ENCODE results near the gene PTAFR.

PTAFR gene

DNA sequence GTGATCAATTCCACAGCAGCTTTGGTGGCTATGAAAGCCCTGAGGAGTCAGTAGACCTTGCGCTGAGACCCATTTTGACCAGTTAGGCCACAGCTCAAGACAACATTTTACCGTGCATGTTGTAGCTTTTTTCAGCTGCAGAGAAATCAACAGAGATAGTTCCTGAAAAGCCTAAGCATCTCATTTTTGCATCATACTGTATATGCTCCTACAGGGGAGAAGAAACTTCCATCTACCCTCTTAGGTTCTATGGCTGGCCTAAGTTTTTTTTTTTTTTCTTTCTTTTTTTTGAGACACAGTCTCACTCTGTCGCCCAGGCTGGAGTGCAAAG, 63.3 kb downstream of the PTAFR start:
- TF ChIP-seq, protein P1, sequence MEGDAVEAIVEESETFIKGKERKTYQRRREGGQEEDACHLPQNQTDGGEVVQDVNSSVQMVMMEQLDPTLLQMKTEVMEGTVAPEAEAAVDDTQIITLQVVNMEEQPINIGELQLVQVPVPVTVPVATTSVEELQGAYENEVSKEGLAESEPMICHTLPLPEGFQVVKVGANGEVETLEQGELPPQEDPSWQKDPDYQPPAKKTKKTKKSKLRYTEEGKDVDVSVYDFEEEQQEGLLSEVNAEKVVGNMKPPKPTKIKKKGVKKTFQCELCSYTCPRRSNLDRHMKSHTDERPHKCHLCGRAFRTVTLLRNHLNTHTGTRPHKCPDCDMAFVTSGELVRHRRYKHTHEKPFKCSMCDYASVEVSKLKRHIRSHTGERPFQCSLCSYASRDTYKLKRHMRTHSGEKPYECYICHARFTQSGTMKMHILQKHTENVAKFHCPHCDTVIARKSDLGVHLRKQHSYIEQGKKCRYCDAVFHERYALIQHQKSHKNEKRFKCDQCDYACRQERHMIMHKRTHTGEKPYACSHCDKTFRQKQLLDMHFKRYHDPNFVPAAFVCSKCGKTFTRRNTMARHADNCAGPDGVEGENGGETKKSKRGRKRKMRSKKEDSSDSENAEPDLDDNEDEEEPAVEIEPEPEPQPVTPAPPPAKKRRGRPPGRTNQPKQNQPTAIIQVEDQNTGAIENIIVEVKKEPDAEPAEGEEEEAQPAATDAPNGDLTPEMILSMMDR (IDR thresholded peaks at IDR 0.05; ENCODE audit: poor library complexity, severe bottlenecking) = no peak
- no peak overlapping the region for H3K4me3 ChIP-seq (ENCODE audit: severe bottlenecking)
- no peak for ATAC-seq (ENCODE audit: low read depth)
- H3K27me3 ChIP-seq (ENCODE audit: insufficient read depth, poor library complexity, severe bottlenecking) = no peaks in the 10 kb centered on the region
- no peaks in the 10 kb centered on the region for H3K36me3 ChIP-seq (ENCODE audit: low read depth)
- peaks cover 5% of the 10 kb centered on the region for H3K4me1 ChIP-seq (ENCODE audit: insufficient read depth, poor library complexity, severe bottlenecking)
- no peaks in the 10 kb centered on the region for H3K9me3 ChIP-seq (ENCODE audit: severe bottlenecking)
- DNase-seq (ENCODE audit: low spot score) = no peak
- H3K27ac ChIP-seq (ENCODE audit: poor library complexity, severe bottlenecking) = no peak overlapping the region

GRCh38 chr1:28112388-28113241, 63.9 kb downstream of the PTAFR start:
- H3K9me3 ChIP-seq (ENCODE audit: severe bottlenecking) = no peaks in the 10 kb centered on the region
- no peaks in the 10 kb centered on the region for H3K27me3 ChIP-seq (ENCODE audit: insufficient read depth, poor library complexity, severe bottlenecking)
- H3K27ac ChIP-seq (ENCODE audit: poor library complexity, severe bottlenecking) = no peak overlapping the region
- 0 out of 3 replicates have a peak, but pooled peaks have one; percentile 19 for ATAC-seq (ENCODE audit: low read depth)
- TF ChIP-seq, protein P1 (IDR thresholded peaks at IDR 0.05; ENCODE audit: poor library complexity, severe bottlenecking) = no peak
- H3K36me3 ChIP-seq (ENCODE audit: low read depth) = no peaks in the 10 kb centered on the region
- DNase-seq (ENCODE audit: low spot score) = no peak
- no peak overlapping the region for H3K4me3 ChIP-seq (ENCODE audit: severe bottlenecking)
- H3K4me1 ChIP-seq (ENCODE audit: insufficient read depth, poor library complexity, severe bottlenecking) = peaks cover 5% of the 10 kb centered on the region

- Histone ChIP-seq H3K36me3 (ENCODE audit: low read depth) (no peaks in the 10 kb centered on the region), H3K9me3 (ENCODE audit: severe bottlenecking) (no peaks in the 10 kb centered on the region), H3K27me3 (ENCODE audit: insufficient read depth, poor library complexity, severe bottlenecking) (no peaks in the 10 kb centered on the region), H3K27ac (ENCODE audit: poor library complexity, severe bottlenecking) (no peak overlapping the region), H3K4me3 (ENCODE audit: severe bottlenecking) (no peak overlapping the region), H3K4me1 (ENCODE audit: insufficient read depth, poor library complexity, severe bottlenecking) (peaks cover 5% of the 10 kb centered on the region)
- 0 out of 3 replicates have a peak, but pooled peaks have one; percentile 14 for ATAC-seq (ENCODE audit: low read depth)
- no peak for DNase-seq (ENCODE audit: low spot score)
- TF ChIP-seq, protein P1 (IDR thresholded peaks at IDR 0.05; ENCODE audit: poor library complexity, severe bottlenecking) = no peak
Observed at GRCh38 chr1:28111157-28111556, 65.3 kb downstream of the PTAFR start.

DNA sequence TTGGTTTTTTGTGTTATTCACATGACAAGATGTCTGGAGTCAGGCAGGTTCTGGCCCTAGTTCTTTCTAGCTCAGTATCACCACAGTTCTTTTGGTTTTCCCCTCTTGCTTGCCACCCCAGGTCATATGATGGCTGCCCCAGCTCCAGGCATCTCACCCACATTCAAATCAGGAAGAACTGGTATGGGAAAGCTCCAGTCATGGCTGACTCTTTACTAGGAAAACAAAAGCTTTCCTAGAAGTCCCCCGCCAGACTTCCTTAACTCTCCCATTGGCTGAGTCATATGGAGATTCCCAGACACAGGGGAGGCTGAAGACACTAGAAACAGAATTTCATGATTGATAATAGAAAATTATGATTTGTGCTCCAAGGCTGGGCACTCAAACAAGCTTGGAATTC, 65.9 kb downstream of the PTAFR start:
- DNase-seq (ENCODE audit: low spot score) = no peak
- TF ChIP-seq, protein P1 (IDR thresholded peaks at IDR 0.05; ENCODE audit: poor library complexity, severe bottlenecking) = no peak
- H3K27ac ChIP-seq (ENCODE audit: poor library complexity, severe bottlenecking) = no peak overlapping the region
- peak; percentile 45; the same call in 1 of the 3 replicates for ATAC-seq (ENCODE audit: low read depth)
- no peaks in the 10 kb centered on the region for H3K36me3 ChIP-seq (ENCODE audit: low read depth)
- H3K9me3 ChIP-seq (ENCODE audit: severe bottlenecking) = no peaks in the 10 kb centered on the region
- H3K27me3 ChIP-seq (ENCODE audit: insufficient read depth, poor library complexity, severe bottlenecking) = no peaks in the 10 kb centered on the region
- no peak overlapping the region for H3K4me3 ChIP-seq (ENCODE audit: severe bottlenecking)
- H3K4me1 ChIP-seq (ENCODE audit: insufficient read depth, poor library complexity, severe bottlenecking) = peaks cover 5% of the 10 kb centered on the region

- TF ChIP-seq, protein P1 (IDR thresholded peaks at IDR 0.05; ENCODE audit: poor library complexity, severe bottlenecking) = no peak
- Histone ChIP-seq H3K27me3 (ENCODE audit: insufficient read depth, poor library complexity, severe bottlenecking) (no peaks in the 10 kb centered on the region), H3K36me3 (ENCODE audit: low read depth) (no peaks in the 10 kb centered on the region), H3K4me1 (ENCODE audit: insufficient read depth, poor library complexity, severe bottlenecking) (peaks cover 5% of the 10 kb centered on the region), H3K4me3 (ENCODE audit: severe bottlenecking) (no peak overlapping the region), H3K9me3 (ENCODE audit: severe bottlenecking) (no peaks in the 10 kb centered on the region), H3K27ac (ENCODE audit: poor library complexity, severe bottlenecking) (no peak overlapping the region)
- DNase-seq (ENCODE audit: low spot score) = no peak
- no peak for ATAC-seq (ENCODE audit: low read depth)
Observed at GRCh38 chr1:28109639-28110038, 66.9 kb downstream of the PTAFR start.
